Measurements from ENCODE around the gene TMEM9.

GRCh38 chr1:201169203-201169602, 14.9 kb upstream of the TMEM9 start:
- no peak for TF ChIP-seq POLR2AphosphoS5 (IDR thresholded peaks at IDR 0.05; ENCODE audit: insufficient read depth, low read depth, low read length)
- TF ChIP-seq POLR2A (IDR thresholded peaks at IDR 0.05; ENCODE audit: low read depth, low read length) = no peak
- no peak for TF ChIP-seq MAX (IDR thresholded peaks at IDR 0.05; ENCODE audit: insufficient read depth, insufficient read length)
- no peak for TF ChIP-seq CTCF (IDR thresholded peaks at IDR 0.05; ENCODE audit: extremely low read depth in 1 of 2, insufficient read depth in 1 of 2, low read depth in 1 of 2, low read length in 2 of 2)
